Parathyroid adenoma (tissue), 2 donors: Measurements from ENCODE around the gene PAXX.

ENCODE experiments used
- H2AFZ ChIP-seq: fragments of 300-600 bp; sonication (generic); one replicate; pipeline ENCODE4 v1.7.0; 2017; ENCODE audit warnings: antibody characterized with exemption, mild to moderate bottlenecking
- H3K27ac ChIP-seq: fragments of 300-600 bp; sonication (generic); one replicate; pipeline ENCODE4 v1.7.0; 2017
- H3K27me3 ChIP-seq: fragments of 300-600 bp; sonication (generic); one replicate; pipeline ENCODE4 v1.7.0; 2017; ENCODE audit warnings: low read length; ENCODE audit not compliant: control insufficient read depth, insufficient read depth
- H3K36me3 ChIP-seq: fragments of 300-600 bp; sonication (generic); one replicate; pipeline ENCODE4 v1.7.0; 2017; ENCODE audit warnings: low read length; ENCODE audit not compliant: control insufficient read depth, insufficient read depth
- H3K4me1 ChIP-seq: fragments of 300-600 bp; sonication (generic); one replicate; pipeline ENCODE4 v1.7.0; 2017; ENCODE audit warnings: control low read depth
- H3K4me2 ChIP-seq: fragments of 300-600 bp; sonication (generic); one replicate; pipeline ENCODE4 v1.7.0; 2017; ENCODE audit warnings: low read length
- H3K4me3 ChIP-seq: fragments of 300-600 bp; sonication (generic); one replicate; pipeline ENCODE4 v1.7.0; 2017; ENCODE audit warnings: low read depth, low read length
- H3K79me2 ChIP-seq: fragments of 300-600 bp; sonication (generic); one replicate; pipeline ENCODE4 v1.7.0; 2017; ENCODE audit warnings: control low read depth
- H3K9ac ChIP-seq: fragments of 300-600 bp; sonication (generic); one replicate; pipeline ENCODE4 v1.7.0; 2017; ENCODE audit warnings: mild to moderate bottlenecking
- H3K9me3 ChIP-seq: fragments of 300-600 bp; sonication (generic); one replicate; pipeline ENCODE4 v1.7.0; 2017; ENCODE audit warnings: low read length; ENCODE audit not compliant: control insufficient read depth
- CTCF ChIP-seq: fragments of 300-600 bp; sonication (generic); IDR thresholded peaks from one replicate; pipeline ENCODE4 v1.7.0; 2017; ENCODE audit warnings: antibody characterized with exemption, mild to moderate bottlenecking
- donor health status: primary hyperparathyroidism.

Gene PAXX

GRCh38 chr9:137029058-137029936, 37.1 kb downstream of the PAXX start:
- peaks cover 3% of the 10 kb centered on the region for H3K79me2 ChIP-seq
- H3K9me3 ChIP-seq = no peaks in the 10 kb centered on the region
- H3K4me1 ChIP-seq = peaks cover 12% of the 10 kb centered on the region
- no peak overlapping the region for H3K4me3 ChIP-seq
- H2AFZ ChIP-seq = no peak overlapping the region
- peak; percentile 78 for TF ChIP-seq CTCF
- H3K36me3 ChIP-seq = no peaks in the 10 kb centered on the region
- H3K27ac ChIP-seq = no peak overlapping the region
- H3K4me2 ChIP-seq = peak overlapping the region; percentile 97
- H3K27me3 ChIP-seq = no peaks in the 10 kb centered on the region
- H3K9ac ChIP-seq = no peak overlapping the region

GRCh38 chr9:137030006-137030405, 37.8 kb downstream of the PAXX start:
- no peak overlapping the region for H3K9ac ChIP-seq
- H3K27me3 ChIP-seq = no peaks in the 10 kb centered on the region
- no peak for TF ChIP-seq CTCF
- H3K4me2 ChIP-seq = no peak overlapping the region
- H3K79me2 ChIP-seq = peaks cover 3% of the 10 kb centered on the region
- no peaks in the 10 kb centered on the region for H3K9me3 ChIP-seq
- H3K4me1 ChIP-seq = peaks cover 12% of the 10 kb centered on the region
- H3K4me3 ChIP-seq = no peak overlapping the region
- no peaks in the 10 kb centered on the region for H3K36me3 ChIP-seq
- H3K27ac ChIP-seq = no peak overlapping the region
- H2AFZ ChIP-seq = no peak overlapping the region

GRCh38 chr9:137030538-137031527, 38.6 kb downstream of the PAXX start:
- no peaks in the 10 kb centered on the region for H3K27me3 ChIP-seq
- no peak overlapping the region for H3K4me2 ChIP-seq
- H3K4me3 ChIP-seq = no peak overlapping the region
- H3K27ac ChIP-seq = no peak overlapping the region
- H2AFZ ChIP-seq = no peak overlapping the region
- H3K9me3 ChIP-seq = no peaks in the 10 kb centered on the region
- peaks cover 3% of the 10 kb centered on the region for H3K79me2 ChIP-seq
- H3K9ac ChIP-seq = no peak overlapping the region
- H3K36me3 ChIP-seq = no peaks in the 10 kb centered on the region
- TF ChIP-seq CTCF = no peak
- peaks cover 12% of the 10 kb centered on the region for H3K4me1 ChIP-seq

- Histone ChIP-seq H3K36me3 (no peaks in the 10 kb centered on the region), H3K79me2 (peaks cover 2% of the 10 kb centered on the region), H3K27ac (no peak within 1 kb of the TSS), H3K27me3 (no peaks in the 10 kb centered on the region), H3K9me3 (no peaks in the 10 kb centered on the region), H3K4me2 (no peak within 1 kb of the TSS), H3K4me3 (no peak within 1 kb of the TSS), H3K9ac (no peak within 1 kb of the TSS), H3K4me1 (peaks cover 5% of the 10 kb centered on the region), H2AFZ (no peak within 1 kb of the TSS)
- TF ChIP-seq CTCF = no peak
Observed at GRCh38 chr9:137031904-137032640, 39.9 kb downstream of the PAXX start, which contains the start of gene FUT7. Gene FUT7, minus strand, starts transcription at chr9:137032088. Its CDS starts 97 bp downstream, at chr9:137031991.
